Fibroblast of lung (primary cell): ENCODE data around the gene KCNT1.

Experiments
- EZH2 ChIP-seq: IDR thresholded peaks from 2 replicates; pipeline ENCODE4 v1.5.1; 2012; ENCODE audit warnings: low read length, control low read depth, mild to moderate bottlenecking; ENCODE audit errors: missing control alignments
- TF ChIP-seq, protein P1 (sequence below), 2 donors: IDR thresholded peaks in 1 of 2; conservative IDR thresholded peaks in 1 of 2; 1 replicate in 1 of 2; 2 replicates in 1 of 2; pipeline ENCODE4 v1.5.1; 2011 to 2012; ENCODE audit warnings: low read length in 2 of 2, control low read depth in 1 of 2, inconsistent platforms in 1 of 2, low read depth in 1 of 2, mild to moderate bottlenecking in 1 of 2

DNA sequence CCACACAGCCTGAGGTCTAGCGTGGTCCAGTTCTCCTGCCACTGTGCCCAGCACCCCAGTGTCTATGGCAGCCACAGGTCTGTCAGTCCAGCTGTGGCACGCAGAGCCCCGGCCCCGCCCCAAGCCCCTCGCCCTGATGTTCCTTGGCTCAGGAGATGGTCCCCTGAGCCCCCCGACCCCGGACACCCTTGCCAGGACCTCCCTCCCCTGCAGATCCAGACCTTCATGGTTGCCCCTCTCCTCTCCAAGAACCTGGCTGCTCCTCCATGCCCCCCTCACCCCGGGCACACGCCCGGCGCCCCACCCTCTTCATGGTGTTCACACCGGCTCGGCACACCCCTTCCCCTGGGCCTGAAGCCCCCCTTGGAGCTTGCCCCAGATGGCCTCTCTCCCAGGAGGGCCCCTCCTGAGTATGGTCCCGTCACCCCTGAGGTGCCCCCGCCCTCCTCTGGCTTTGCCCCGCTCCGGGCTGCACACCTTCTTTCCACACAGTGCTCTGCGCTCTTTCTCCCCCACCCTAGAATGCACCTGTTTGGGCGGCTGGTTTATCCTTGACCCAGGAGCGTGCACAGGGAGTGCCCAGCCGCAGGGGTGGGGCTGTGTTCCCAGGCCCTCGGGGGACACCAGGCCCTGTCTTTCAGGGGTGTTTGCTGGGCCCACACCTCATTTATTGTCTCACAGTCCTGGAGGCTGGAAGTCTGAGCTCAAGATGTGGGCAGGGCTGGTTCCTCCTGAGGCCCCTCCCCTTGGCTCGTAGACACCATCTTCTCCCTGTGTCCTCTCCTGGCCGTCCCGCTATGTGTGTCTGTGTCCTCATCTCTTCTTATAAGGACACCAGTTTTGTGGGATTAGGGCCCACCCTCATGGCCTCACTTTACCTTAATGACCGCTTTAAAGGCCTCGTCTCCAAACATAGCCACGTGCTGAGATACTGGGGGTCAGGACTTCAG lies 37.6 kb downstream of the KCNT1 start:
- TF ChIP-seq, protein P1, sequence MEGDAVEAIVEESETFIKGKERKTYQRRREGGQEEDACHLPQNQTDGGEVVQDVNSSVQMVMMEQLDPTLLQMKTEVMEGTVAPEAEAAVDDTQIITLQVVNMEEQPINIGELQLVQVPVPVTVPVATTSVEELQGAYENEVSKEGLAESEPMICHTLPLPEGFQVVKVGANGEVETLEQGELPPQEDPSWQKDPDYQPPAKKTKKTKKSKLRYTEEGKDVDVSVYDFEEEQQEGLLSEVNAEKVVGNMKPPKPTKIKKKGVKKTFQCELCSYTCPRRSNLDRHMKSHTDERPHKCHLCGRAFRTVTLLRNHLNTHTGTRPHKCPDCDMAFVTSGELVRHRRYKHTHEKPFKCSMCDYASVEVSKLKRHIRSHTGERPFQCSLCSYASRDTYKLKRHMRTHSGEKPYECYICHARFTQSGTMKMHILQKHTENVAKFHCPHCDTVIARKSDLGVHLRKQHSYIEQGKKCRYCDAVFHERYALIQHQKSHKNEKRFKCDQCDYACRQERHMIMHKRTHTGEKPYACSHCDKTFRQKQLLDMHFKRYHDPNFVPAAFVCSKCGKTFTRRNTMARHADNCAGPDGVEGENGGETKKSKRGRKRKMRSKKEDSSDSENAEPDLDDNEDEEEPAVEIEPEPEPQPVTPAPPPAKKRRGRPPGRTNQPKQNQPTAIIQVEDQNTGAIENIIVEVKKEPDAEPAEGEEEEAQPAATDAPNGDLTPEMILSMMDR (conservative IDR thresholded peaks at IDR 0.05 in 1 of 2, IDR thresholded peaks at IDR 0.05 in 1 of 2; ENCODE audit: low read depth in 1 of 2, low read length in 2 of 2), result no peak
- no peak for TF ChIP-seq EZH2
